Sigmoid colon (tissue), 4 donors: ENCODE data around the gene SF3A1.

ENCODE experiments used
- EP300 ChIP-seq, 4 donors: sonication (generic); formaldehyde crosslinking; IDR thresholded peaks; one replicate each; pipeline ENCODE4 v1.6.1; 2017; ENCODE audit warnings: antibody characterized with exemption in 4 of 4
- POLR2A ChIP-seq, 2 donors: fragments of 450-650 bp; IDR thresholded peaks; one replicate each; pipeline ENCODE4 v1.6.1; 2016; ENCODE audit warnings: antibody characterized with exemption in 2 of 2, mild to moderate bottlenecking in 2 of 2, moderate library complexity in 2 of 2
- POLR2AphosphoS5 ChIP-seq, 4 donors: sonication (generic); formaldehyde crosslinking; IDR thresholded peaks; one replicate each; pipeline ENCODE4 v1.6.1; 2017; ENCODE audit warnings: antibody characterized with exemption in 4 of 4
- TF ChIP-seq, protein P1 (sequence below), 4 experiments: fragments of 450-650 bp in 3 of 4; fragments of 200-600 bp in 1 of 4; IDR thresholded peaks; one replicate each; pipeline ENCODE4 v1.5.1; 2016 to 2019; ENCODE audit warnings: antibody characterized with exemption in 4 of 4, mild to moderate bottlenecking in 3 of 4, moderate library complexity in 2 of 4

DNA sequence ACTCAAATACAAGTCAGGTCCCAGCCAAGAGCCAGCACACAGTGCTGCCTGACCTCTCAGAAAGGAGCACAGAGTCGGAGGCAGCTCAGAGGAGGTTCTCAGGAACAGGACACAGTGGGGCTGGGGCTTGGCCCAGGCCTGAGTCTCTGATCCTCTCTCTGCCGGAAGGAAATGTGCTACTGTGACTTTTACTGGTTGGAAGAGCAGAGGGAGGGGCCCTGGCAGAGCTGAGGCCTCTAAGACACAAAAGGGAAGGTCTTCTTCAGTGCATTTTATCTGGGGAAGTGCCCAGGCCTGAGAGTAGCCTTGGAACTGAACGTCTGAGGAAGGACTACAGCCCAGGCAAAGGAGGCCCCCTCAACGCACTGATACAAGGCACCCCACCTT is 51.2 kb downstream of the SF3A1 start:
- TF ChIP-seq, protein P1, sequence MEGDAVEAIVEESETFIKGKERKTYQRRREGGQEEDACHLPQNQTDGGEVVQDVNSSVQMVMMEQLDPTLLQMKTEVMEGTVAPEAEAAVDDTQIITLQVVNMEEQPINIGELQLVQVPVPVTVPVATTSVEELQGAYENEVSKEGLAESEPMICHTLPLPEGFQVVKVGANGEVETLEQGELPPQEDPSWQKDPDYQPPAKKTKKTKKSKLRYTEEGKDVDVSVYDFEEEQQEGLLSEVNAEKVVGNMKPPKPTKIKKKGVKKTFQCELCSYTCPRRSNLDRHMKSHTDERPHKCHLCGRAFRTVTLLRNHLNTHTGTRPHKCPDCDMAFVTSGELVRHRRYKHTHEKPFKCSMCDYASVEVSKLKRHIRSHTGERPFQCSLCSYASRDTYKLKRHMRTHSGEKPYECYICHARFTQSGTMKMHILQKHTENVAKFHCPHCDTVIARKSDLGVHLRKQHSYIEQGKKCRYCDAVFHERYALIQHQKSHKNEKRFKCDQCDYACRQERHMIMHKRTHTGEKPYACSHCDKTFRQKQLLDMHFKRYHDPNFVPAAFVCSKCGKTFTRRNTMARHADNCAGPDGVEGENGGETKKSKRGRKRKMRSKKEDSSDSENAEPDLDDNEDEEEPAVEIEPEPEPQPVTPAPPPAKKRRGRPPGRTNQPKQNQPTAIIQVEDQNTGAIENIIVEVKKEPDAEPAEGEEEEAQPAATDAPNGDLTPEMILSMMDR (IDR thresholded peaks at IDR 0.05) = no peak
- no peak for TF ChIP-seq POLR2A (IDR thresholded peaks at IDR 0.05)
- TF ChIP-seq EP300 (IDR thresholded peaks at IDR 0.05) = no peak
- TF ChIP-seq POLR2AphosphoS5 (IDR thresholded peaks at IDR 0.05) = peak in 3 of 4 donors; percentile 36 to 54 (median 46)
